Measurements from ENCODE around the gene FOXP1. TPM values are rescaled to one million over a fixed set of nuclear protein-coding genes. Genes with fewer than 3 reads are reported as not detected.

The FOXP1 gene
- total RNA-seq, 1 donor from 2014 or later: 107 TPM

DNA sequence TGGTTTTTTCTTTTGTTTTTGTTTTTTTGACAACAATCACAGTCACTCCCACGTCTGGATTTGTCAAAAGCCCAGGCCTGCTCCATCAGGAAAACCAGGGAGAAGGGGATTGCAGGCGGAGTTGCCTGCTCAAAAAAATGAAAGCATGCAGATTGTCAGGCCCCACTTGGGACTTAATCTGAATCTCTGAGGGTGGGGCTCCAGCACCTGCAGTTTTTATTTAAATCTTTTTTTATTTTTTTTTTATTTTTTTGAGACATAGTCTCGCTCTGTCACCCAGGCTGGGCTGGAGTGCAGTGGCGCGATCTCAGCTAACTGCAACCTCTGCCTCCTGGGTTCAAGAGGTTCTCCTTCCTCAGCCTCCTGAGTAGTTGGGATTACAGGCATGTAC is 140.9 kb downstream of the FOXP1 start:
- Histone ChIP-seq H3K9ac (ENCODE audit: low read length) (no peak overlapping the region), H3K4me3 (ENCODE audit: insufficient read depth, low read depth, low read length) (no peak overlapping the region), H3K27ac (ENCODE audit: low read depth, low read length) (no peak overlapping the region), H3K27me3 (ENCODE audit: insufficient read depth, low read length) (no peaks in the 10 kb centered on the region), H3K4me2 (ENCODE audit: low read length) (no peak overlapping the region), H3K9me3 (ENCODE audit: insufficient read depth, low read depth, low read length) (no peaks in the 10 kb centered on the region), H3K36me3 (ENCODE audit: insufficient read depth, low read length) (no peaks in the 10 kb centered on the region), H3K79me2 (ENCODE audit: insufficient read depth, low read length) (peaks cover 93% of the 10 kb centered on the region), H2AFZ (ENCODE audit: low read depth, low read length) (no peak overlapping the region), H4K20me1 (ENCODE audit: insufficient read depth, low read length) (peaks cover 48% of the 10 kb centered on the region), H3K4me1 (ENCODE audit: insufficient read depth, low read length) (peaks cover 13% of the 10 kb centered on the region)
- Mint-ChIP-seq H3K27me3 (ENCODE audit: low read depth, unreplicated experiment) (no peaks in the 10 kb centered on the region), H3K4me3 (ENCODE audit: unreplicated experiment) (no peak overlapping the region), H3K36me3 (ENCODE audit: low read depth, unreplicated experiment) (peaks cover 10% of the 10 kb centered on the region), H3K27ac (ENCODE audit: unreplicated experiment) (no peak overlapping the region), H3K9me3 (ENCODE audit: unreplicated experiment) (no peaks in the 10 kb centered on the region), H3K4me1 (ENCODE audit: low read depth, unreplicated experiment) (peaks cover 40% of the 10 kb centered on the region)
- TF ChIP-seq EZH2 (IDR thresholded peaks at IDR 0.05; ENCODE audit: insufficient read depth, low read length): no peak
- TF ChIP-seq CTCF (IDR thresholded peaks at IDR 0.05; ENCODE audit: insufficient read depth, low read depth, low read length): no peak
- DNase-seq (ENCODE audit: low read depth): no peak
- FAIRE-seq: no peak

GRCh38 chr3:71441925-71442651 is 141.4 kb downstream of the FOXP1 start:
- FAIRE-seq (no peak), DNase-seq (ENCODE audit: low read depth) (no peak)
- H3K4me1 ChIP-seq (ENCODE audit: insufficient read depth, low read length): peaks cover 13% of the 10 kb centered on the region
- H3K9me3 ChIP-seq (ENCODE audit: insufficient read depth, low read depth, low read length): no peaks in the 10 kb centered on the region
- no peaks in the 10 kb centered on the region for H3K27me3 ChIP-seq (ENCODE audit: insufficient read depth, low read length)
- Mint-ChIP-seq H3K27ac (ENCODE audit: unreplicated experiment) (no peak overlapping the region), H3K36me3 (ENCODE audit: low read depth, unreplicated experiment) (peaks cover 9% of the 10 kb centered on the region), H3K9me3 (ENCODE audit: unreplicated experiment) (no peaks in the 10 kb centered on the region), H3K27me3 (ENCODE audit: low read depth, unreplicated experiment) (no peaks in the 10 kb centered on the region), H3K4me3 (ENCODE audit: unreplicated experiment) (no peak overlapping the region), H3K4me1 (ENCODE audit: low read depth, unreplicated experiment) (peaks cover 35% of the 10 kb centered on the region)
- TF ChIP-seq CTCF (IDR thresholded peaks at IDR 0.05; ENCODE audit: insufficient read depth, low read depth, low read length) (no peak), EZH2 (IDR thresholded peaks at IDR 0.05; ENCODE audit: insufficient read depth, low read length) (no peak)
- H2AFZ ChIP-seq (ENCODE audit: low read depth, low read length): no peak overlapping the region
- H3K9ac ChIP-seq (ENCODE audit: low read length): no peak overlapping the region
- no peak overlapping the region for H3K27ac ChIP-seq (ENCODE audit: low read depth, low read length)
- peaks cover 49% of the 10 kb centered on the region for H4K20me1 ChIP-seq (ENCODE audit: insufficient read depth, low read length)
- no peak overlapping the region for H3K4me3 ChIP-seq (ENCODE audit: insufficient read depth, low read depth, low read length)
- peaks cover 93% of the 10 kb centered on the region for H3K79me2 ChIP-seq (ENCODE audit: insufficient read depth, low read length)
- H3K36me3 ChIP-seq (ENCODE audit: insufficient read depth, low read length): no peaks in the 10 kb centered on the region
- no peak overlapping the region for H3K4me2 ChIP-seq (ENCODE audit: low read length)

DNA sequence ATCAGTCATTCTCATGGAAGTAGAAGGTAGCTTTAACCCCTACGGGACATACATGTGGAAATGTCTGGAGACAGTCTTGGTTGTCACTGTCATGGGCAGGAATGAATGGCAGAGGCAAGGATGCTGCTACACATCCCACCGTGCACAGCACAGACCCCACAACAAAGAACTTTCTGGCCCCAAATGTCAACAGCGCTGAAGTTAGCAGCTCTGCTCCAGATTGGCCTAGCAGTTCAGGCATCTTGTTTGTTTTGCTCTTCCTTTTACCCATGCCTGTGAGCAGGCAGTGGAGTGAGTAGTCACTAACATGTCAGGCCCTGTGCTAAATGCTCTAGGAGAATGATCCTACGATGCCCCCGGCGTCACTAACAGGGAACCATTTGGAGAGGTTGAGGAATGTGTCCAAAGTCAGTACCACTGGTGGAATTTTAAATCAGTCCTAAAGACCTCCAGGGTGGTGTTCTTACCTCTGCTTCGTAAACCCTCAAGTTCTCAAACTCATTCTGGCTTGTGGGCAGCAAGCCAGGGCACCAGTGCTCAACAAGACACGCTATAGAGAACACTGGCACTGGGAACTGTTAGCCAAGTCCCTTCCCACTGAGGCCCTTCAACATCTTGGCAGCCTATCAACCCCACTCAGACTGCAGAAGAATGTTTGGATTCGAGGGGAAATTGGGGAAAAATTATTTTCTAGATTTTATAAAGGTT is 142.2 kb downstream of the FOXP1 start:
- TF ChIP-seq EZH2 (IDR thresholded peaks at IDR 0.05; ENCODE audit: insufficient read depth, low read length) (no peak), CTCF (IDR thresholded peaks at IDR 0.05; ENCODE audit: insufficient read depth, low read depth, low read length) (no peak)
- Histone ChIP-seq H3K27me3 (ENCODE audit: insufficient read depth, low read length) (no peaks in the 10 kb centered on the region), H3K79me2 (ENCODE audit: insufficient read depth, low read length) (peaks cover 92% of the 10 kb centered on the region), H3K4me1 (ENCODE audit: insufficient read depth, low read length) (peaks cover 13% of the 10 kb centered on the region), H3K4me2 (ENCODE audit: low read length) (no peak overlapping the region), H3K4me3 (ENCODE audit: insufficient read depth, low read depth, low read length) (no peak overlapping the region), H3K9me3 (ENCODE audit: insufficient read depth, low read depth, low read length) (no peaks in the 10 kb centered on the region), H2AFZ (ENCODE audit: low read depth, low read length) (no peak overlapping the region), H3K9ac (ENCODE audit: low read length) (no peak overlapping the region), H4K20me1 (ENCODE audit: insufficient read depth, low read length) (peaks cover 49% of the 10 kb centered on the region), H3K36me3 (ENCODE audit: insufficient read depth, low read length) (no peaks in the 10 kb centered on the region), H3K27ac (ENCODE audit: low read depth, low read length) (no peak overlapping the region)
- Mint-ChIP-seq H3K27me3 (ENCODE audit: low read depth, unreplicated experiment) (no peaks in the 10 kb centered on the region), H3K9me3 (ENCODE audit: unreplicated experiment) (peaks cover under 1% of the 10 kb centered on the region), H3K27ac (ENCODE audit: unreplicated experiment) (no peak overlapping the region), H3K4me1 (ENCODE audit: low read depth, unreplicated experiment) (peaks cover 29% of the 10 kb centered on the region), H3K4me3 (ENCODE audit: unreplicated experiment) (no peak overlapping the region), H3K36me3 (ENCODE audit: low read depth, unreplicated experiment) (peaks cover 12% of the 10 kb centered on the region)
- DNase-seq (ENCODE audit: low read depth) (peak; percentile 47), FAIRE-seq (no peak)

Data from astrocyte (in vitro differentiated cells and primary cell).